Mucosa of stomach (tissue), 1 donor: ENCODE data around the gene PROX1.

ENCODE experiments used
- H3K27me3 ChIP-seq: one replicate; pipeline ENCODE4 v1.7.0; 2013; ENCODE audit warnings: mild to moderate bottlenecking, low read length; ENCODE audit not compliant: control insufficient read depth, insufficient read depth
- H3K36me3 ChIP-seq: one replicate; pipeline ENCODE4 v1.7.0; 2013; ENCODE audit warnings: low read length; ENCODE audit not compliant: control insufficient read depth, insufficient read depth
- H3K4me1 ChIP-seq: one replicate; pipeline ENCODE4 v1.7.0; 2013; ENCODE audit warnings: mild to moderate bottlenecking, low read length; ENCODE audit not compliant: control insufficient read depth, insufficient read depth
- H3K4me3 ChIP-seq: one replicate; pipeline ENCODE4 v1.7.0; 2013; ENCODE audit warnings: low read length
- H3K9ac ChIP-seq: one replicate; pipeline ENCODE4 v1.7.0; 2013; ENCODE audit warnings: mild to moderate bottlenecking, low read length, moderate library complexity
- H3K9me3 ChIP-seq: one replicate; pipeline ENCODE4 v1.7.0; 2013; ENCODE audit warnings: mild to moderate bottlenecking, low read length, moderate library complexity; ENCODE audit not compliant: control insufficient read depth
- donor health status: Pancreatic carcinoma.

PROX1 gene

GRCh38 chr1:214005708-214006107 is 17.9 kb downstream of the PROX1 start:
- Histone ChIP-seq H3K27me3 (no peaks in the 10 kb centered on the region), H3K9ac (no peak overlapping the region), H3K4me3 (no peak overlapping the region), H3K36me3 (no peaks in the 10 kb centered on the region), H3K4me1 (no peaks in the 10 kb centered on the region), H3K9me3 (no peaks in the 10 kb centered on the region)

GRCh38 chr1:214006845-214007244 is 19.1 kb downstream of the PROX1 start:
- H3K4me3 ChIP-seq, result no peak overlapping the region
- H3K4me1 ChIP-seq, result no peaks in the 10 kb centered on the region
- no peaks in the 10 kb centered on the region for H3K9me3 ChIP-seq
- H3K36me3 ChIP-seq, result no peaks in the 10 kb centered on the region
- H3K27me3 ChIP-seq, result no peaks in the 10 kb centered on the region
- no peak overlapping the region for H3K9ac ChIP-seq

GRCh38 chr1:214008347-214008746 is 20.6 kb downstream of the PROX1 start:
- no peaks in the 10 kb centered on the region for H3K4me1 ChIP-seq
- H3K36me3 ChIP-seq, result no peaks in the 10 kb centered on the region
- H3K4me3 ChIP-seq, result no peak overlapping the region
- H3K27me3 ChIP-seq, result no peaks in the 10 kb centered on the region
- no peaks in the 10 kb centered on the region for H3K9me3 ChIP-seq
- no peak overlapping the region for H3K9ac ChIP-seq

- no peak overlapping the region for H3K4me3 ChIP-seq
- no peaks in the 10 kb centered on the region for H3K4me1 ChIP-seq
- no peak overlapping the region for H3K9ac ChIP-seq
- H3K9me3 ChIP-seq, result no peaks in the 10 kb centered on the region
- H3K36me3 ChIP-seq, result no peaks in the 10 kb centered on the region
- H3K27me3 ChIP-seq, result no peaks in the 10 kb centered on the region
These were observed 21.1 kb downstream of the PROX1 start for GRCh38 chr1:214008791-214009422.

GRCh38 chr1:214009423-214010196 is 21.8 kb downstream of the PROX1 start:
- no peak overlapping the region for H3K4me3 ChIP-seq
- H3K4me1 ChIP-seq, result no peaks in the 10 kb centered on the region
- H3K9ac ChIP-seq, result no peak overlapping the region
- H3K27me3 ChIP-seq, result no peaks in the 10 kb centered on the region
- H3K36me3 ChIP-seq, result no peaks in the 10 kb centered on the region
- H3K9me3 ChIP-seq, result no peaks in the 10 kb centered on the region

- no peaks in the 10 kb centered on the region for H3K27me3 ChIP-seq
- no peaks in the 10 kb centered on the region for H3K36me3 ChIP-seq
- no peak overlapping the region for H3K4me3 ChIP-seq
- no peaks in the 10 kb centered on the region for H3K4me1 ChIP-seq
- no peaks in the 10 kb centered on the region for H3K9me3 ChIP-seq
- H3K9ac ChIP-seq, result no peak overlapping the region
These were observed 22.4 kb downstream of the PROX1 start for GRCh38 chr1:214010197-214010573.

- Histone ChIP-seq H3K4me3 (no peak overlapping the region), H3K36me3 (no peaks in the 10 kb centered on the region), H3K9ac (no peak overlapping the region), H3K27me3 (no peaks in the 10 kb centered on the region), H3K4me1 (no peaks in the 10 kb centered on the region), H3K9me3 (no peaks in the 10 kb centered on the region)
These were observed 22.9 kb downstream of the PROX1 start for GRCh38 chr1:214010717-214011116.

GRCh38 chr1:214012418-214012817 is 24.6 kb downstream of the PROX1 start:
- H3K4me1 ChIP-seq, result no peaks in the 10 kb centered on the region
- H3K9me3 ChIP-seq, result no peaks in the 10 kb centered on the region
- no peaks in the 10 kb centered on the region for H3K36me3 ChIP-seq
- no peak overlapping the region for H3K4me3 ChIP-seq
- no peaks in the 10 kb centered on the region for H3K27me3 ChIP-seq
- H3K9ac ChIP-seq, result no peak overlapping the region

GRCh38 chr1:214013614-214014377 is 26.0 kb downstream of the PROX1 start:
- Histone ChIP-seq H3K4me3 (no peak overlapping the region), H3K9ac (no peak overlapping the region), H3K9me3 (no peaks in the 10 kb centered on the region), H3K27me3 (no peaks in the 10 kb centered on the region), H3K4me1 (no peaks in the 10 kb centered on the region), H3K36me3 (no peaks in the 10 kb centered on the region)

- Histone ChIP-seq H3K9ac (no peak overlapping the region), H3K36me3 (no peaks in the 10 kb centered on the region), H3K9me3 (no peaks in the 10 kb centered on the region), H3K27me3 (no peaks in the 10 kb centered on the region), H3K4me3 (no peak overlapping the region), H3K4me1 (no peaks in the 10 kb centered on the region)
These were observed 27.0 kb downstream of the PROX1 start for GRCh38 chr1:214014730-214015129.

- H3K27me3 ChIP-seq, result no peaks in the 10 kb centered on the region
- no peak overlapping the region for H3K9ac ChIP-seq
- no peaks in the 10 kb centered on the region for H3K4me1 ChIP-seq
- H3K9me3 ChIP-seq, result no peaks in the 10 kb centered on the region
- H3K36me3 ChIP-seq, result no peaks in the 10 kb centered on the region
- no peak overlapping the region for H3K4me3 ChIP-seq
These were observed 29.6 kb downstream of the PROX1 start for GRCh38 chr1:214017191-214017982.
